Forelimb muscle (tissue), 1 donor: ENCODE measurements around the gene ZDHHC9. TPM values are rescaled to one million over a fixed set of nuclear protein-coding genes. Genes with fewer than 3 reads are reported as not detected.

Experiments used
- DNase-seq: peaks from one replicate; pipeline ENCODE4 v3.0.0-alpha.2; 2013; ENCODE audit warnings: low read depth
- polyA plus RNA-seq: library from polyadenylated mRNA; unstranded; fragments of 120-200 nt; gene quantifications from one replicate; pipeline ENCODE4 v1.2.1, GENCODE V29; 2013; ENCODE audit not compliant: insufficient read length

Gene ZDHHC9
- polyA plus RNA-seq, 1 donor: 27.8 TPM

DNA sequence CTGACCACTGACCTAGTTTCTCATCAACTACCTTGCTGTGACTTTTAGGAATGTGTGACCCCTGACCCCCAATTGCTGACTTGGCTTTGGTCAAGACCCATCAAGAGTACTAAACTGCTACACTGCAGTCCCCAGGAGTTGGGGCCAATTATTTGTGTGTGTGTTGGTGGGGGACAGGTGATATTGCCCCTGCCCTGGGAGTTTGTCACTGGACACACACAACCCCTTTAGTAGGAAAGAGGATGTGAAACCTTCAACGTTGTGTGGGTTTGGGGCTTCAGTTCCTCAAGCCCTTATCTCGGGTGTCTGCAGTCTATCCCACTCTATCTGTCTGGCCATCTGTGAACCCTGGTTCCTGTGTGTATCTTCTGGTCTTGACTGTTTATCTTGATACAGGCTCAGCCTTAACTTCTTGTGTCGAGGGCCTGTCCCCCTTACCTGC lies 57.5 kb downstream of the ZDHHC9 start:
- no peak for DNase-seq

DNA sequence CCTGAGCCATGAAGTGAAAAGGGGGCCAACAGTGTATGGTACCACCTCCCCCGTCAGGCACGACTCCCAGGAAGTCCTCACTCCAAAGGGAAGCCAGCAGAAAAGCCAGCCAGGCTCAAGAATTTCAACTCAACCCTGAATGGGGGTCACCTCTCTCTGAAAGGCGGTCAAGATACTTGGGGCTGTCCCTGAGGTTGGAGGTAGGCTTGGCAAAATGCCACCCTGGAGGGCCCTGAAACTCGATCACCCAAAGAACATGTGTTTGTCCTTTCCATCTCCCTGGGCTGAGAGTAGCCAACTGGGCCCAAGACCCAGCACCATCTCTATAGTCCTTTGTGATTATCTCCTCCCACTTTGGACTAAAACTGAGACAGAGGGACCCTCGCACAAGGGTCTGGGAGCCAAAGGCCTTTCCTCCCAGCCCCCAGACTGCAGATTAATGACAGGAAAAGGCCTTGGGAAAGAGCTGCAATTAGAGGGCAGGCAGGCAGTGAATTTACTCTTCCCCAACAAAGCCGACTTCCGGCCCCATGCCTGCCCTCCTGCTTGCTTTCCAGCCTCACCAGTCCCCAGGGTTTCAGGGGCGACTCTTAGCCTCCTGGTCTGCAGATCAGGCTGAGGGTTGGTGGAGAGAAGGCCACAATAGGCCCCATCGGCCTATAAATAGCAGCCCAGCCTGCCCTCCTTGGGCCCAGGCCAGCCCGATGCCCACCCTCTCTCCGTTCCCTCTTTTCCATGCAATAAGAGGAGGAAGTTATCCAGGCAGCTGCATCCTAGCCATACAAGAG lies 58.3 kb downstream of the ZDHHC9 start:
- DNase-seq: no peak

DNA sequence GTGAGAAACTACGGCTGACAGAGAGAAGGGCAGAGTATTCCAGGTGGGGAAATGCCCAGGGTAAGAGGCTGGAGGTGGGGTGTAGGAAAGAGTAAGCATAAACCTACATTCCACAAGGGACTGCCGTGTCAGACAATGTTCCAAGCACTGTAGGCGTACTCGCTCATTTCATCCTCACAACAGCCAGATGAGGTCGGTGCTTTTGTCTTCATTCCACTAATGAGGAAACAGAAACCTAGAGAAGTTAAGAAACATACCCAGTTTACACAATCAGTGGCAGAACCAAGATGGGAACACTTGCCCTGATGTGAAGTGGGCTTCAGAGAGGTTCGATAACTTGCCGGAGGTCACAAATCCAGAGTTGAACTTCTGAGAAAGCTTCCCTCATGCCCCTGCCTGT lies 59.3 kb downstream of the ZDHHC9 start:
- DNase-seq: no peak

DNA sequence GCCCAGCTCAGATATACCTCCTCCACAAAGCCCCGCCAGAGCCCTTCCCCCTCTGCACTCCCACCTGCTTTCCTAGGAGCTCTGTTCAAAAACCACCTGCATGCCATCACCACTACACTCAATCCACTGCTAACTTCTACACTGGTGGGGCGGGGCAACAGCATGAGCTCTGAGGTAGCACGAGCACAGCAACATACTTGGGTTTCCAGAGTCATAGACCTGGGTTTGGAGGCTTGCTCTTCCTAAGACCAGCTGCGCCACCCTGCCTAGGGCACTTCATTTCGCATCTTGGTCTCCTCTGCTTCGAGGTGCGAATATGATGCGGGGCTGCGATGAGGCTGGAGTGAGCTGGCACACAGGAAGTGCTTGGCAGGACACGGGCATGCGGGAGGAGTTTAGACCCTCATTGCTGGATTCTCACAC lies 60.4 kb downstream of the ZDHHC9 start:
- DNase-seq: no peak

DNA sequence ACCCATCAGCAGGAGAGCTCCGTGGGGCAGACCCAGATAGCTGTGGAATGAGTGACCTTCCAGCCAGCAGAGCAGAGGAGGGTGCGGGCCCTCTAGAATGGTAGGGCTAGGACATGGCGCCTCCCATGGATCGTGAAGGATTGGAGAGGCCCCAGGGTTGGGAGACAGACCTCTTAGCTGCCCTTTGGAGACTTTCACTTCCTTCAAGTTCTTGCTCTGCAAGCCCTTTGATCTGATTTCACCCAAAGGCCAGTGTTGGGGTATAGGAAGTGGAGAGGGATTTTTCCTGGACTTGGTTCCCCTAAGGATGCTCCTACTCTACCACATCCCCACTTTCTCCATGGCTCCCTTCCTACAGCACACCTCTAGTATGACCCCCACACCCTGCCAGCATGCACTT lies 61.0 kb downstream of the ZDHHC9 start:
- no peak for DNase-seq

DNA sequence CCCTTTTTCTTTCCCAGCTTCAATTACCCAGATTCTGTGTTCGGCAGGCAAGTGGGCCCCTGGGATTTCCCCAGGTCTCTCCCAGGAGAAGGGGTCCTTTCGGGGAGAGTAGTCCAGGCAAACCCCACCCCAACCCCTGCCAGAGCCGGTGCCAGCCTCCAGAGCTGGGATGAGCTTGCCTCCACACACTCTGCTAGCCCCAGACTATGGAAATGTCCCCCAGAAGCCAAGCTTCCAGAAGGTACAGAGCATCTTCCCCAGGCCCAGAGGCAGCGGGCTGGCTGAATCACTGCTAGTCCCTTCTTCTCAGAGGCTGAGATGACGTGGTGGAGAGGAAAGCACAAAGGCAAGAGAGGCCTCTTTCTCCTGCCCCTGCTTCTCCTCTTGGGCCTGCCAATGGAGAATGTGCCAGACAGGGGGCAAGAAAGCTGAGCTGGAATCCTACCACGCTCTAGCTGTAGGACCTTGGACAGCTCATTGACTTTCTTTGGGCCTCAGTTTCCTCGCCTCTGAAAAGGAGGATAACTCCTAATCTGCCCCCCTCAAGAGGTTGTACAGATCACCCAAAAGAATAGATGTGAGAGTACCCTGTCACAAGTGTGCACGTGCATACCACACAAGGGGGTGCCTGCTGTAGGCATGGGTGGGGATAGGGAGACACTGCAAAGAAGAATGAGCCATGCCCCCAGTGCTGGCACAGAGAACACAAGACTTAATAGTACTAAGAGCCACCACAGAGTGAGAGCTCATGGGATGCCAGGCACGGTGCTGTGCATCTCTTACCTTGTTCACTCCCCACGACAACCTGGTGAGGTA lies 61.8 kb downstream of the ZDHHC9 start:
- no peak for DNase-seq

DNA sequence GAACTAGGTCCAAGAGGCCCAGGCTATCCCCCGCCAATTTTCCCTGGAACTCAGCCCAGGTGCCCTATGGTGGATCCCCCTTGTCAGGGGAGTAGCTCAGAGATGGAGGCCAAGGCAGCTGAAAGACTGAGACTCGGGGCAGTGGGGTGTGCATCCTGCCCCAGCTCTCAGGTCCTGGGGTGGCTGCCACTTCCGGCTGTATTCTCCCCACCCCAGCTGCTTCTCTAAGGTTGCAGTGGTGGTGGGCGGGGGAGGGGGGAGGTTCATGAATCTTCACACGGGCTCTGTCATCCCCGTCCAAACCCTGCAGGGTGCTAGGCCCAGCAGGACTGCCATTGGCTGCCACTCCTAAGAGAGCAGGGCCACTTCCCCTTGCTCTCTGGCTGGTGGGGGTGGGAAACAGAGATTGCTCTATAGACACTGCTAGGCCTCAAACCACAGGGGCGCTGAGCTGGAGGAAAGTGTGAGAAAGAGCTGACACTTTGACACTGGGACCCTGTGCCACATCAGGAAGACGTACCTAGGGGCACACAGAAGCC lies 62.5 kb downstream of the ZDHHC9 start:
- DNase-seq: no peak

DNA sequence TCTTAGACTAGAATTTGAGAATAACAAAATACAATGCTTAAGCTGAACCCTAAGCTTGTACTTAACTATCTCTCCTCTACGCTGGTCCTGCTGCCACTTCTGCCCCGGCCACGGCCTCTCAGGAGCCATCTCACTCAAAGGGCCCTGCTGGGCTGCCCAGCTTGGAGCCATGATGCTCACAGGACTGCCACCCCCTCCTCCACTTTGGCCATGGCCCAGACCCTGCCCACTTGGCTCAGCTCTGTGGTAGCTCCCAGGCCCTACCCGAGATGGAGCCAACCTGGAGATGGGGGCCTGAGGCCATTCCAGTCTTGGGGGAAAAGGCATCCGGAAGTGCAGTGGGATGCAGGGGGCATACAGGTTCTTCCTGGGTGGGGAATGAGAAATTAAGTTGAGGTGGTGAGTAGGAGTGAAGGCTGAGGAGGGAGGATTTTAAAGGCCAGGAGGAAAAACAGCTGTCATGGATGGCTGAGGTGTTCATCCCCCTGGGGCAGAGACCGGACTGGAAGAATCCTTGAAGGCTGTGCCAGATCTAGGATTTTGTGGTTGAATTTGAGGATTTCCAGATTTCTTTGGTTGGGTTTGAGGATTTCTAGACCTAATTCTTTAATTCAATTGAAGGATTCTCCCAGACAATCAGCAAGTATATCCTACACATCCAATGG lies 63.1 kb downstream of the ZDHHC9 start:
- no peak for DNase-seq

DNA sequence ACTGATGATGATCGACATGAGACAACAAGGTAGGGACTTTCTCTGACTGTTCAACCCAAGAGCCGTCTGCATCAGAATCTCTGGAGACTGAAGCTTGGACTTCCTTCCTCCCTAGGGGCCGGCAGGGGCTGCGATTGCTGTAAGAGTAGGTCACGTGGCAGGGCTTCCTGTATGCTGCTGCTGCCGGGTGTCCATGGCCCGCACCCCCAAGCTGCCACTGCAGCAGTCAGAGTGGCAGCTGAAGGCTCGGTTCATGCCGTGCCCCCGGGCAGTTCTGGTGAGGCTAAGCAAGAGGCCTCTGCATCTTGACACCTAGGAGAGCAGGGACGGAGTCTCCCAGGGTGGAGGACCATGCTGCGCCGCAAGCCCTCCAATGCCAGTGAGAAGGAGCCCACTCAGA lies 63.9 kb downstream of the ZDHHC9 start, which contains the start of gene SASH3:
TSS of gene SASH3 (plus strand) at position 203 of the 400 bp plus-strand sequence. CDS start at position 352, 149 bp downstream.
- no peak for DNase-seq

DNA sequence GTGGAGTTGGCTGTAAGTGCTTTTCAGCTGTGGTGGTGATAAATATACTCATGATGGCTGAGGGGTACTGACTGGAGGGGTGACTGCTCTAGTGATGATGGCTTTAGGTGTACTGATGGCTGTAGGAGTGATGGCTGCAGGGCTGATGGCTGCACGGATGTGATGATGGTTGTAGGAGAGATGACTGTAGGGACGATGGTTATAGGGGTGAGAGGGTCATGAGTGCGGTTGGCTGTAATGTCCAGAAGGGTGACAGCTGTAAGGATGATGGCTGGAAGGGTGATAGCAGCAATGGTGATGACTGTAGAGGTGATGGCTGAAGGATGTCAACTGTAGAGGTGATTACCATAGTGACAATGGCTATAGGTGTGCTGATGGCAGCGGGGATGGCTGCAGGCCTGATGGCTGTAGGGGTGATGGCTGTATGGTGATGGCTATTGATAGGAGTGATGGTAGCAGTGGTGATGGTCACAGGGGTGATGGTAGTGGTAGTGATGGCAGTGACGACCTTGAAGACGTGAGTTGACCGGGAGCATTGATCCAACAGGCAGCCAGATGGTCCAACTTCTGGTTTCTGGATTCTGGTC lies 64.5 kb downstream of the ZDHHC9 start:
- no peak for DNase-seq

DNA sequence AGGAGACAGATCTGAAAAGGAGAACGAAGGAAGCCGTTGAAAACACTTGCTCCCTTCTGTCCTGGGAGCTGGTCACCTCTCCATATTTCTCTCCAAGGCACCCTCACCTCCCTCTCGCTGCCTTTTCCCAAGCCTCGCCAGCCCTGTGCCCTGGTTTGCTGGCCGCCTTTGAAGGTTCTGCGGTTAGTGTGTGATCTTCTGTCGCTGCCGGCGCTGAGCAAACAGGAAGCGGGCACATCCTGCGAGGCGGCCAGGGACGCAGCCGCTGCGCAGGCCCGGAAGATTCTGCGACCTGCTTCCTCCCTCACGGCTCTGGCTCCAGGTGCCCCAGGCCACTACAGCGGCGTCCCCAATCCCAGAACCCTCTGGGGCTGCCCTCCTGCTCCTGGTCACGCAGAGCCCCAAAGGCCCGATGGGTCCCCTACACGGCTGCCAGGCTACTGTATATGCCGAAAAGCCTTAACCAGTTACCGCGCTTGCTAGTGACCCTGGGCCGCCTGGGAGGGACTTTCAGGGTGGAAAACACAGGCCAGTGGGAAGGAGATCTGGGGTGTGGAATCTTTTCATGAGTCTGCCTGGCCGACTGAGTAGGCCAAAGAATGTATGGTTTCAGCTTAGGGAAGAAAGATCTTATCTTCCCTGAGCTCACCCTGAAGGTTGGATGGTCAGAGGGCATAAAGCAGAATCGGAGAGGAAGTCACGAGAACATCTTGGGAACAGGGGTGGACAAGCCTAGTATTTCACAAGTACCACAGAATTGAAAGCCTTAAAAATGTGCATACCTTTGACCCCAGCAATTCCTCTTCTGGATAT lies 66.3 kb downstream of the ZDHHC9 start:
- DNase-seq: no peak

DNA sequence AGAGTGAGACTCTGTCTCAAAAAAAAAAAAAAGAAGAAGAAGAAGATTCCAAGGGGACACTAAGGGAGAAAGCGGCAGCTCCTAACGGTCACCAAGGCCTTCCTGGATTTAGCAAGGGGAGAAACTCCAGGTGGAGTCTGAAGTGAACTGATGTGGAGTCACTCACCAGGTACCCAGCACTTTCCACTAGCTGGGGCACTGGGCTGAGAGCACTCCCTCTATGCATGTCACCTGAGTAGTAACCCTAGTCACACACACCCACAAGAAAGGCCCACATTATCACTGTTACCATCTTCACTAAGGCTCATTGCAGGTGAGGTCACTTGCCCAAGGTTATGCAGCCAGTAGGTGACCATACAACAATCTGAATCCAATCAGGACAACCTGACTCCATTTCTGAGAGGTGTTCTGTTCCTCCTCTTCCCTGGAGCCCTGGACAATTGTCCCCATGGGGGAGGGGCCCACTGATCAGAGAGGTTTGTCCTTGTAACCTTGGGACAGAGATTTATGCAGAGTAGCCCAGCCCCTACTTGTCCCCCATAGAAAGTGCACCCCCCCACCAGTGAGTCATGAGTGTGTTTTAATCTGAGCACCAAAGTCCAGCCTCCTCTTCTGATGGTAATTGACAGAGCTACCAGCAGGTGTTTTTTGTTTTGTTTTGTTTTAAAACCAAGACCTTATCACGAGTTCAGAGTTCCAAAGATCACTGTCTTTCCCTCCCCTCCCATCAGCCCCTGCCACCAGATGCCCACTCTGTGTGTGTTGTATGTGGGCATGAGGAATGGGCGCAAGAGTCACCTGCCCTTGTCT lies 69.8 kb downstream of the ZDHHC9 start:
- DNase-seq: no peak

DNA sequence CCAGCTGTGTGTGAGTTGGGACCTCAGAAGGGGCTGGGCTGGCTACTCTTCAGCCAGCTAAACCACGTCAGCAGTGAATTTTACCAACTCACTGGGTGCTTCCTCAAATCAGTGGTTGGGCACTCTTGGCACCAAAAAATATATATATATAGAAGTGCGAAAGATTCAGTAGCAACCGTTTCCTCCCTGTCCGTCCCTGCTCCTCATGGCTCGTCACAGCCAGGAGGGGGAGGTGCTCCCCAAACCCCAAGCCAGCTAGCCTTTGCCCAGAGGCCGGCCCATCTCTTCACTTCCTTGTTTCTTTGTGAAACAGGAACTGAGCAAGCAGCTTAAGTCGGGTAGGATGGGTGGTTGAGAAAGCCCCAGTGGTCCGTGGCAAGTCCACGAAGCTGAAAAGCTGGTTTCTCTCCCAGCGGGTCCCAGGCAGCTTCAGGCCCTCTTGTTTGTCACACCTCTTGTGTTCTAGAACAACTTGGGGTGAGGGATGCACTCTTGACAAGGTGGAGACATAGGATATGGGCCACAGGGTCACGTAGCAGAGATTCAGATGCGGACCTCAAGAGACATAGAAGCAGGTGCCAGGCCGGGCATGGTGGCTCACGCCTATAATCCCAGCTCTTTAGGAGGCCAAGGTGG lies 70.8 kb downstream of the ZDHHC9 start:
- no peak for DNase-seq

DNA sequence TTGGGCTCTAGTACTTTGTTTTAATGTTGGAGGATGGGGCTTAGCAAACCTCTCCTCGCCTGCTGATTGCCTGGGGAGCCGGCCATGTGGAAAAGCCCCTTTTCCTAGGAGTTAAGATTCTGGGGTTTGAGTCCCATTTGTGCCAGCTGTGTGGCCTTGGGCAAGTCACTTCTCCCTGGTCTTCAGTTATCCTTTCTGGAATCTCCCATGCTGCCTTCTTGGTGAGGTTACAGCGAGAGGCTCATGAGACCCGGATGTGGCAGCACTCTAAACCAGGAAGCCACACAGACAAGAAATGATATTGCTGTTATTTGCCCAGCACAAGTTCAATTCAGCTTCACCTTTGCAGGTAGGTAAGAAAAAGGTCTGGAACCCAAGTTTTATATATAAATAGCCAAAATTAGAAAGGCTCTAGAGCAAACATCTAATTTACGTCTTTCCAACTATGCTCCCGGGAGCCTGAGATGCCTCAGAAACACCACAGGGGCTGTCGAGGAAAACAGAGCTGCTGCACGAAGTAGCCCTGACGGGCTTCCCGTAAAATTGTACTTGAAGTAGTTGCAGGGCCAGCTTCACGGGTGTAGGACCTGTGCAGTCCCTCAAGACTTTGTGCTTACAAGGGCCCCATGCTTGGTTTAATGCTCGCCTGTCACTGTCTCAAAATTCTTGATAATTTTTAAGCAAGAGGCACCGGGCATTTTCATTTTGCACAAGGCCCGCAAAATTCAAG lies 72.3 kb downstream of the ZDHHC9 start:
- no peak for DNase-seq

DNA sequence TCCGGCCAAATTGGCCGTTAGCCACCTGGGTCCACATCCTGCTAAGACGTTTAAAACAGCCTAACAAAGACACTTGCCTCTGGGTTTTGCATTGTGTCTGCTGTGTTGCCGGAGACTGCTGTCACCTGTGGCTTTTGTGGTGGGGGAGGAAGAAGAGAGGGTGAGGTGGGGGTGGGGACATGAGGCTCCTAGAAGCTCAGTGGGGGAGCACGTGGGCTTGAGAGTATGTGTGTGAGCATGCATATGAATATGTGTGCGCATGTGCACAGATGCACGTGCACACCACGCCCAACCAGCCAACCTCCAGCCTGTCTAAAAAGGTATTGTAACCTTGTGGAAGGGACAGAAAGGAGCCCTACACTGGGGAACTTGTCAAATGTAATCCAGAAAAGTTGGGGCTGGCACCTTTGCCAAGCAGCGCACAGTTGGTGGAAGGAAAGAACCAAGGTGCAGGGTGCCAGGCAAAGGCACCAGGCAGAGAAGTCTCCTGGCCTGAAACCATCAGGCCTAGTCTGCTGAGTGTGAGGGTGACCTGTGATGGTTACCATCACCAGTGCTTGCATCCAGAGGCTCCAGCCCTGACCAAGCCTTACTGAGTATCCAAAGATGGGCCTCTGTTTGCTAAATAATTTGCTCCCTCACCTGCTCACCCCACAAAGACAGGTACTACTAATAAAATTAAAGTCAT lies 74.1 kb downstream of the ZDHHC9 start:
- DNase-seq: no peak

DNA sequence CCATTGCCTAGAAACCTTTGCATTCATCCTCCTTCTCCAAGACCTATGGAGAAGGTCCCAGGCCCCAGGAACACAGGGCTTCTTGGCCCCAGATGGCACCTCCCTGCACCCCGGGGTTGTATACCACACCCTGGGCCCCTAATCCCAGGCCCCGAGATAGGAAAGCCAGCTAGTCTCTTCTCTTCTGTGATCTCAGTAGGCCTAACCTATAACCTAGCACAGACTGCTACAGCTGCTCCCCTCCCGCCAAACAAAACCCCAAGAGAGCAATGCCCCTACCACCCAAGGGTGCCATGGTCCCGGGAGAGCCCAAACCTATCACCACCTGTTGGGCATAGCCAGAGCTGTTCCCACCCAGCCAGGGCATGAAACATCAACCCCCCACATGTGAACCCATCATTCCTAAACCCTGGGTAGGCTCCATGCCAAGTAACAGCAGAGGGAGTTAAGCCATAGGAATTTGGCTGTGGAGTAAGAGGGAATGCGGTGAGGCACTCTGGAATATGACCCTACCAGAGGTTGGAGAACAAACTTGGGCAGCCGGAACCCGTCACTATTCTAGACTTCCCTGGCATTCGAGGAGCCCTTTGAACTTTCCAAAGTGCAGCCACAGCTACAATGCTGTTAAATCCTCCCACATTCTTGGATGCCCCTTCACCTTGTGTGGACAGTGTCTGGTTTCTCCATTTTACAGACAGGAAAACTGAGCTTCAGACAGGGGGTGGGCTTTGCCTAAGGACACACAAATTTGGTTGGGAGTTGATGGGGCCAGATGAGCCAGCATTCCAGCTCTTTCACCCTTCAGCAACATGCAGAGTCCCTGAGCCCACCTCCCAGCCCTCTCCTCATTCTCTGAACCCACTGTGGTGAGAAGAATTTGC lies 74.9 kb downstream of the ZDHHC9 start:
- DNase-seq: no peak

DNA sequence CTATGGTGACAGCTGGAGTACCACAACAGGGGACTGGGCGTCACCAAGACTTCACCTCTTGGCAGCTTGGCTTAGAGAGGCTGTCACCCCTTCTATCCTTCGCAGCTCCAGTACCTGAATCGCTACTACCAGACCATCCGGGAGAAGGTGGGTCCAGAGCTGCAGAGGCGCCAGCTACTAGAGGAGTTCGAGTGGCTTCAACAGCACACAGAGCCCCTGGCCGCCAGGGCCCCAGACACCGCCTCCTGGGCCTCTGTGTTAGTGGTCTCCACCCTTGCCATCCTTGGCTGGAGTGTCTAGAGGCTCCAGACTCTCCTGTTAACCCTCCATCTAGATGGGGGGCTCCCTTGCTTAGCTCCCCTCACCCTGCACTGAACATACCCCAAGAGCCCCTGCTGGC lies 75.5 kb downstream of the ZDHHC9 start:
- no peak for DNase-seq
